Measurements from ENCODE around the gene RALB.

- TF ChIP-seq CTCF (IDR thresholded peaks at IDR 0.05) (peak; percentile 14; the same call in 1 of the 2 replicates), ZFX (IDR thresholded peaks at IDR 0.05; ENCODE audit: borderline replicate concordance) (no peak)
Measured at GRCh38 chr2:120253021-120253882, 600 bp downstream of the RALB start.
